OCI-LY3 (cell line): Measurements from ENCODE around the gene CSTB.

ENCODE experiments used
- EZH2phosphoT487 ChIP-seq: fragments of 200-600 bp; shearing (Covaris generic); IDR thresholded peaks from 2 replicates; pipeline ENCODE4 v1.6.1; 2018; ENCODE audit warnings: antibody characterized with exemption, mixed run types, low read depth
- TF ChIP-seq, protein P1 (sequence below): fragments of 200-600, 300-600 bp; sonication (generic); IDR thresholded peaks from 2 replicates; pipeline ENCODE4 v1.5.1; 2014; ENCODE audit warnings: antibody characterized with exemption, low read length, low read depth

DNA sequence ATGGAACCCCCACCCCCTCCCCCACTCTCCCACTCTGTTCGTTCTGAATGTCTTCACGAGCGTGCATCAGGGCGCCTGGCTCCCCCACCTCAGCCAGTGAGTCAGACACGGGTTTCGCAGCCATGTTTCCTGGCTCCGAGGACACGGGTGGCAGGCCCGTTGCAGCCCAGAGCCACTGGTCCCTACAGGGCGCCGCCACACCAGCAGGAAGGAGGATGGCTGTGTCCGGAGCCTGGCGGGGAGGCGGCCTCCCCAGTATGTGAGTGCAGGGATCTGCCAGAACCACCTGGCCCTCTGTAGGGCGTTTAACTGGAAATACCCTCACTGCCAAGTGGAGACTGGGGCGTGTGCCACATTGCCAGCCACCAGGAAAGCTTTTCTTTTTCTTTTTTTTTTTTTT is 18.5 kb downstream of the CSTB start:
- TF ChIP-seq, protein P1, sequence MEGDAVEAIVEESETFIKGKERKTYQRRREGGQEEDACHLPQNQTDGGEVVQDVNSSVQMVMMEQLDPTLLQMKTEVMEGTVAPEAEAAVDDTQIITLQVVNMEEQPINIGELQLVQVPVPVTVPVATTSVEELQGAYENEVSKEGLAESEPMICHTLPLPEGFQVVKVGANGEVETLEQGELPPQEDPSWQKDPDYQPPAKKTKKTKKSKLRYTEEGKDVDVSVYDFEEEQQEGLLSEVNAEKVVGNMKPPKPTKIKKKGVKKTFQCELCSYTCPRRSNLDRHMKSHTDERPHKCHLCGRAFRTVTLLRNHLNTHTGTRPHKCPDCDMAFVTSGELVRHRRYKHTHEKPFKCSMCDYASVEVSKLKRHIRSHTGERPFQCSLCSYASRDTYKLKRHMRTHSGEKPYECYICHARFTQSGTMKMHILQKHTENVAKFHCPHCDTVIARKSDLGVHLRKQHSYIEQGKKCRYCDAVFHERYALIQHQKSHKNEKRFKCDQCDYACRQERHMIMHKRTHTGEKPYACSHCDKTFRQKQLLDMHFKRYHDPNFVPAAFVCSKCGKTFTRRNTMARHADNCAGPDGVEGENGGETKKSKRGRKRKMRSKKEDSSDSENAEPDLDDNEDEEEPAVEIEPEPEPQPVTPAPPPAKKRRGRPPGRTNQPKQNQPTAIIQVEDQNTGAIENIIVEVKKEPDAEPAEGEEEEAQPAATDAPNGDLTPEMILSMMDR: no peak
- no peak for TF ChIP-seq EZH2phosphoT487
